HepG2 (cell line): ENCODE data around the gene MYO1G. TPM values are rescaled to one million over a fixed set of nuclear protein-coding genes. Genes with fewer than 3 reads are reported as not detected.

Experiments
- ATAC-seq: fragments of 200-7000 bp; cut with Tn5 transposase; 3 replicates; pipeline ENCODE4 v1.9.1; 2020; ENCODE audit warnings: mild to moderate bottlenecking, moderate library complexity
- BruUV-seq: library from RNA; stranded (reverse); fragments of 400-500 nt; replicated peaks from 2 replicates; lab custom pipeline; 2021; lab: Mats Ljungman, UMichigan
- CTCF ChIA-PET: fragments of 300-600 bp; formaldehyde crosslinking; extraction: SDS; loops from one replicate; lab custom pipeline; 2021; ENCODE audit warnings: low total read pairs, inconsistent platforms, low intra/inter-chr PET ratio; lab: Yijun Ruan, JAX
- POLR2A ChIA-PET: fragments of 350-600 bp; sonication (Branson Sonifier 250); formaldehyde crosslinking; loops from one replicate; lab custom pipeline; 2020; ENCODE audit warnings: antibody characterized with exemption, inconsistent platforms; lab: Yijun Ruan, JAX
- DNase-seq: peaks from one replicate; pipeline ENCODE4 v3.0.0-alpha.2; 2015; ENCODE audit warnings: low spot score
- FAIRE-seq: peaks from 3 replicates; lab custom pipeline; 2011; peaks lifted over from hg19 to GRCh38; lab: Jason Lieb, UNC
- H2AFZ ChIP-seq: one replicate; pipeline ENCODE4 v1.6.1; 2011; ENCODE audit warnings: low read length, inconsistent platforms
- H3K27ac ChIP-seq: fragments of 300-600 bp; 3 replicates; pipeline ENCODE4 v1.8.0; 2011; ENCODE audit warnings: mixed run types, mild to moderate bottlenecking, mixed read lengths, low read length, inconsistent platforms; ENCODE audit not compliant: insufficient read depth; ENCODE audit errors: extremely low read length
- H3K27me3 ChIP-seq, 2 experiments: fragments of 200-600 bp in 1 of 2; 2 replicates in 1 of 2; 3 replicates in 1 of 2; pipeline versions ENCODE4 v1.6.0 to v1.8.0; 2011; ENCODE audit warnings: low read length in 2 of 2, mild to moderate bottlenecking in 2 of 2, moderate library complexity in 2 of 2, inconsistent platforms in 1 of 2; ENCODE audit not compliant: insufficient read depth in 2 of 2, control insufficient read depth in 1 of 2
- H3K36me3 ChIP-seq, 2 experiments: fragments of 200-600 bp in 1 of 2; replicated peaks in 1 of 2; 2 replicates in 1 of 2; 3 replicates in 1 of 2; pipeline versions ENCODE4 v1.5.1 to v1.8.0; 2011; ENCODE audit warnings: low read length in 2 of 2, inconsistent platforms in 1 of 2; ENCODE audit not compliant: insufficient read depth in 2 of 2, control insufficient read depth in 1 of 2
- H3K4me1 ChIP-seq: 2 replicates; pipeline ENCODE4 v1.5.1; 2012; ENCODE audit warnings: low read length, inconsistent platforms; ENCODE audit not compliant: insufficient read depth
- H3K4me2 ChIP-seq: 2 replicates; pipeline ENCODE4 v1.6.0; 2011; ENCODE audit warnings: low read depth, low read length, inconsistent platforms
- H3K4me3 ChIP-seq, 3 experiments: fragments of 200-600 bp in 1 of 3; sonication (generic), shearing (Covaris generic) in 1 of 3; replicated peaks in 1 of 3; 2 replicates each; pipeline ENCODE4 v1.5.1; 2011 to 2016; ENCODE audit warnings: low read length in 3 of 3, inconsistent platforms in 2 of 3, low read depth in 2 of 3, mild to moderate bottlenecking in 2 of 3, control low read depth in 1 of 3, mixed read lengths in 1 of 3; ENCODE audit not compliant: insufficient read depth in 1 of 3
- H3K79me2 ChIP-seq: one replicate; pipeline ENCODE4 v1.6.1; 2011; ENCODE audit warnings: low read length, inconsistent platforms; ENCODE audit not compliant: insufficient read depth
- H3K9ac ChIP-seq: 2 replicates; pipeline ENCODE4 v1.6.0; 2011; ENCODE audit warnings: mild to moderate bottlenecking, low read depth, low read length, inconsistent platforms; ENCODE audit not compliant: insufficient read depth
- H3K9me3 ChIP-seq: 2 replicates; pipeline ENCODE4 v1.5.1; 2012; ENCODE audit warnings: mild to moderate bottlenecking, low read length
- H4K20me1 ChIP-seq: 2 replicates; pipeline ENCODE4 v1.6.0; 2011; ENCODE audit warnings: inconsistent platforms, mild to moderate bottlenecking, low read length, moderate library complexity; ENCODE audit not compliant: insufficient read depth
- CENPX ChIP-seq: sonication (generic); formaldehyde crosslinking; IDR thresholded peaks from 2 replicates; pipeline ENCODE4 v1.9.0; 2021; ENCODE audit warnings: mild to moderate bottlenecking, missing genetic modification reagents, moderate library complexity
- KLF11 ChIP-seq: IDR thresholded peaks from 2 replicates; pipeline ENCODE4 v1.6.1; 2016; ENCODE audit warnings: missing compliant biosample characterization
- NCOA2 ChIP-seq: sonication (generic); formaldehyde crosslinking; IDR thresholded peaks from 2 replicates; pipeline ENCODE4 v1.8.0; 2022; ENCODE audit warnings: inconsistent platforms
- NR1H2 ChIP-seq: sonication (generic); formaldehyde crosslinking; IDR thresholded peaks from 2 replicates; pipeline ENCODE4 v1.8.1; 2022; ENCODE audit warnings: low read depth, missing genetic modification reagents, borderline replicate concordance
- ONECUT2 ChIP-seq: sonication (generic); formaldehyde crosslinking; IDR thresholded peaks from 2 replicates; pipeline ENCODE4 v1.4.0; 2020; ENCODE audit warnings: missing genetic modification reagents
- RARG ChIP-seq: sonication (generic); formaldehyde crosslinking; IDR thresholded peaks from 2 replicates; pipeline ENCODE4 v1.4.0; 2020; ENCODE audit warnings: low read depth, mild to moderate bottlenecking, missing genetic modification reagents
- ZNF546 ChIP-seq: sonication (generic); formaldehyde crosslinking; conservative IDR thresholded peaks from 2 replicates; pipeline ENCODE4 v1.8.1; 2023; ENCODE audit warnings: mild to moderate bottlenecking, missing genetic modification reagents
- ZNF589 ChIP-seq: sonication (generic); formaldehyde crosslinking; conservative IDR thresholded peaks from 2 replicates; pipeline ENCODE4 v1.8.0; 2022; ENCODE audit warnings: mild to moderate bottlenecking, moderate library complexity, missing genetic modification reagents
- ZNF720 ChIP-seq: sonication (generic); formaldehyde crosslinking; IDR thresholded peaks from 2 replicates; pipeline ENCODE4 v1.4.0; 2020; ENCODE audit warnings: missing genetic modification reagents
- WGBS: methylation state at CpG from one replicate; pipeline ENCODE4 v1.1.6; 2017; ENCODE audit warnings: low lambda C conversion rate; 5-methylcytosine and 5-hydroxymethylcytosine counted together
- in situ Hi-C: cut with HindIII; loops from 2 replicates; pipeline ENCODE4 v1.10.0; 2017; ENCODE audit warnings: low pct_unique_long_range_greater_than_20kb; ENCODE audit not compliant: extremely low pct_ligation_motif_present
- intact Hi-C: fragments of 100-400 bp; cut with micrococcal nuclease; formaldehyde crosslinking; loops from one replicate; pipeline ENCODE4 v1.10.0; 2022; ENCODE audit not compliant: unreplicated experiment
- polyA plus RNA-seq, 8 experiments: library from polyadenylated mRNA; depleted of rRNA in 3 of 8; stranded (reverse) in 7 of 8; unstranded in 1 of 8; fragments of >200 nt; fragmentation: Illumina TruSeq in 4 of 8; extraction: Trizol in 4 of 8; gene quantifications; 2 replicates each; pipeline versions ENCODE4 v1.2.1 to v1.2.3, GENCODE V29; 2011 to 2016; ENCODE audit warnings: low read depth in 4 of 8, missing spikeins in 1 of 8, mixed read lengths in 1 of 8; ENCODE audit not compliant: insufficient read depth in 1 of 8
- total RNA-seq, 5 experiments: library from RNA; depleted of rRNA; stranded (reverse); fragments of >200 nt; fragmentation: Illumina TruSeq; extraction: Trizol; gene quantifications; 2 replicates each; pipeline ENCODE4 v1.2.3, GENCODE V29; 2016; ENCODE audit warnings: low read depth in 1 of 5
- TF ChIP-seq, protein P1 (sequence below): sonication (generic); formaldehyde crosslinking; IDR thresholded peaks from 2 replicates; pipeline ENCODE4 v1.4.0; 2020; ENCODE audit warnings: missing genetic modification reagents
- TF ChIP-seq, protein P2 (sequence below): sonication (generic); formaldehyde crosslinking; IDR thresholded peaks from 2 replicates; pipeline ENCODE4 v1.4.0; 2020; ENCODE audit warnings: missing genetic modification reagents
- TF ChIP-seq, protein P3 (sequence below): sonication (generic); formaldehyde crosslinking; IDR thresholded peaks from 2 replicates; pipeline ENCODE4 v1.5.1; 2020; ENCODE audit warnings: missing genetic modification reagents, mild to moderate bottlenecking, borderline replicate concordance

MYO1G gene
- total and polyA plus RNA-seq, 2 of the 13 experiments (the other 11 are each of a cell fraction or from before 2014, with no cell fraction given): 0.29 to 1.1 TPM

DNA sequence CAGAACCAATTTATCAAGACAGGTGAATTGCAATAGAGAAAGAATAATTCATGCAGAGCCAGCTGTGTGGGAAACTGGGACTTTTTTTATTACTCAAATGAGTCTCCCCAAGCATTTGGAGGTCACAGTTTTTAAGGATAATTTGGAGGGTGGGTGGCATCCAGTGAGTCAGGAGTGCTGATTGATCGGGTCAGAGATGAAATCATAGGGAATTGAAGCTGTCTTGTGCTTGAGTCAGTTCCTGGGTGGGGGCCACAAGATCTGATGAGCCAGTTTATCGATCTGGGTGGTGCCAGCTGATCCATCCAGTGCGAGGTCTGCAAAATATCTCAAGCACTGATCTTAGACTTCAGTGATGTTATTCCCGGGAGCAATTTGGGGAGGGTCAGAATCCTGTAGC lies 9.9 kb upstream of the MYO1G start:
- H3K27me3 ChIP-seq: no peaks in the 10 kb centered on the region
- TF ChIP-seq ZNF720 (CRISPR knock-in tag): no peak
- no peak for TF ChIP-seq ONECUT2 (CRISPR knock-in tag)
- no peak for TF ChIP-seq NR1H2 (CRISPR knock-in tag)
- TF ChIP-seq, protein P1, sequence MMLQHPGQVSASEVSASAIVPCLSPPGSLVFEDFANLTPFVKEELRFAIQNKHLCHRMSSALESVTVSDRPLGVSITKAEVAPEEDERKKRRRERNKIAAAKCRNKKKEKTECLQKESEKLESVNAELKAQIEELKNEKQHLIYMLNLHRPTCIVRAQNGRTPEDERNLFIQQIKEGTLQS: no peak
- no peak for TF ChIP-seq ZNF589 (CRISPR knock-in tag)
- TF ChIP-seq ZNF546 (CRISPR knock-in tag): no peak
- TF ChIP-seq, protein P2, sequence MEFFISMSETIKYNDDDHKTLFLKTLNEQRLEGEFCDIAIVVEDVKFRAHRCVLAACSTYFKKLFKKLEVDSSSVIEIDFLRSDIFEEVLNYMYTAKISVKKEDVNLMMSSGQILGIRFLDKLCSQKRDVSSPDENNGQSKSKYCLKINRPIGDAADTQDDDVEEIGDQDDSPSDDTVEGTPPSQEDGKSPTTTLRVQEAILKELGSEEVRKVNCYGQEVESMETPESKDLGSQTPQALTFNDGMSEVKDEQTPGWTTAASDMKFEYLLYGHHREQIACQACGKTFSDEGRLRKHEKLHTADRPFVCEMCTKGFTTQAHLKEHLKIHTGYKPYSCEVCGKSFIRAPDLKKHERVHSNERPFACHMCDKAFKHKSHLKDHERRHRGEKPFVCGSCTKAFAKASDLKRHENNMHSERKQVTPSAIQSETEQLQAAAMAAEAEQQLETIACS (CRISPR knock-in tag): no peak
- TF ChIP-seq RARG (CRISPR knock-in tag): no peak
- TF ChIP-seq CENPX (CRISPR knock-in tag): no peak
- TF ChIP-seq, protein P3, sequence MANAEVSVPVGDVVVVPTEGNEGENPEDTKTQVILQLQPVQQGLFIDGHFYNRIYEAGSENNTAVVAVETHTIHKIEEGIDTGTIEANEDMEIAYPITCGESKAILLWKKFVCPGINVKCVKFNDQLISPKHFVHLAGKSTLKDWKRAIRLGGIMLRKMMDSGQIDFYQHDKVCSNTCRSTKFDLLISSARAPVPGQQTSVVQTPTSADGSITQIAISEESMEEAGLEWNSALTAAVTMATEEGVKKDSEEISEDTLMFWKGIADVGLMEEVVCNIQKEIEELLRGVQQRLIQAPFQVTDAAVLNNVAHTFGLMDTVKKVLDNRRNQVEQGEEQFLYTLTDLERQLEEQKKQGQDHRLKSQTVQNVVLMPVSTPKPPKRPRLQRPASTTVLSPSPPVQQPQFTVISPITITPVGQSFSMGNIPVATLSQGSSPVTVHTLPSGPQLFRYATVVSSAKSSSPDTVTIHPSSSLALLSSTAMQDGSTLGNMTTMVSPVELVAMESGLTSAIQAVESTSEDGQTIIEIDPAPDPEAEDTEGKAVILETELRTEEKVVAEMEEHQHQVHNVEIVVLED (CRISPR knock-in tag): no peak
- no peak for TF ChIP-seq NCOA2 (CRISPR knock-in tag)
- no peak for TF ChIP-seq KLF11 (CRISPR knock-in tag)
- no peak for ATAC-seq
- no peak overlapping the region for H3K4me2 ChIP-seq
- ChIA-PET POLR2A (interaction anchor here (1.3 kb wide), 1 partner anchor 15 kb away, joined by 3 read pairs; no protein-coding TSS in a partner anchor), CTCF (no interaction called here)
- no peak overlapping the region for H3K27ac ChIP-seq
- WGBS: 25% methylated on average over 3 of the region's 4 CpGs
- H3K4me1 ChIP-seq: peaks cover 25% of the 10 kb centered on the region
- in situ Hi-C loops: no loop called here
- no peaks in the 10 kb centered on the region for H3K36me3 ChIP-seq
- FAIRE-seq: no peak
- no peaks in the 10 kb centered on the region for H3K79me2 ChIP-seq
- no peaks in the 10 kb centered on the region for H4K20me1 ChIP-seq
- no peak overlapping the region for H3K4me3 ChIP-seq
- no peak overlapping the region for H3K9ac ChIP-seq
- DNase-seq: no peak
- H3K9me3 ChIP-seq: no peaks in the 10 kb centered on the region
- no peak overlapping the region for H2AFZ ChIP-seq
- intact Hi-C loops: no loop called here
- no TSS peak for BruUV-seq
